ENCODE measurements around the gene DIDO1.

GRCh38 chr20:62849431-62849830 is 76.9 kb downstream of the DIDO1 start:
- TF ChIP-seq CTCF (conservative IDR thresholded peaks at IDR 0.05; ENCODE audit: low read depth, low read length) (no peak), EZH2 (IDR thresholded peaks at IDR 0.05; ENCODE audit: low read length, unreplicated experiment) (no peak), EZH2phosphoT487 (IDR thresholded peaks at IDR 0.05; ENCODE audit: borderline replicate concordance, low read length) (no peak)

Data from PC-3 (cell line).